B cell (primary cell): ENCODE data around the gene DTX3.

Source experiments
- CTCF ChIP-seq: fragments of 200-600 bp; IDR thresholded peaks from one replicate; pipeline ENCODE4 v1.8.0; 2022; ENCODE audit warnings: antibody characterized with exemption, mild to moderate bottlenecking
- EZH2 ChIP-seq: IDR thresholded peaks from 2 replicates; pipeline ENCODE4 v1.6.1; 2012; ENCODE audit warnings: borderline replicate concordance, low read depth, mild to moderate bottlenecking, moderate library complexity, low read length; ENCODE audit not compliant: insufficient read depth, poor library complexity, severe bottlenecking

DNA sequence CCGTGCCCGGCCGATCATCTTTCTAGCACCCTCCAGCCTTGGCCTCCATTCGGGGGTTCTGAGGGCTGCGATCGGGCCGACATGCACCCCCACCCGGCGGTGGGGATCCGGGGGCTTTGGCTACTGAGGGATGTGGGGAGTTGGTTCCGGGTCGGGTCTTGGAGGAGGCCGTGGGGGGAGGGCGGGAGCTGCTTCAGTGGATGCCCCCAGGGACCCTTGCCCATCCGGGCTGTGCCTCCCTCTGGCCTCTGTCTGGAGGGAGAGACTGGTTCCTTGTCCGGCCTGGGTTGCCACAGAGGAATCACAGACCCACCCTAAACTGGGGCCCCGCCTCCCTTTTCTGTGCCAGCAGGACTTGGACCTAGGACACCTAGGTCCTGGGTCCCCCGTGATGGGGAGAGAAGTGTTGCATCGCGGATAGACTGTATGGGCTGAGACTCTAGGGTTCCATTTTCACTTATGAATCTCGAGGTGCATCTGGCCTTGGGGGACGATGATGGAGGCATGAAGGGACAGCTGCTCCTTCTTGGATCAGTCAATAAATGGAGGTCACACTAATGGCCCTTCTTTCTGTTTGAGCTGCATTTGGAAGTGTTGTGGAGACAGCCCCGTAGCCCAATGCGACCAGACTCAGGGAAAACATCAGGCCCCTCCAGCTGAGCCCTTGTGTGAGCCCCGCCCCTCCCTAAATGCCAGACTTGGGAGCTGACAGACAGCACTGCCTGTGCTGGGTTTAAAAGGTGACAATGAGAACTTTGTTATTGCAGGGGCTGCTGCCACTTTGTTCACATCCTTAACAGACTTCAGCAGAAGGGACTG, 577 bp downstream of the DTX3 start:
- TF ChIP-seq CTCF (no peak), EZH2 (no peak)
